Peyer's patch (tissue), 4 donors: ENCODE data around the gene PON3. TPM values are rescaled to one million over a fixed set of nuclear protein-coding genes. Genes with fewer than 3 reads are reported as not detected.
"Not testable (repeated sequence)": the region's sequence is repeated elsewhere in the genome, so short reads cannot be mapped to it uniquely, and the experiment has no call there.

ENCODE experiments used
- DNase-seq, 3 donors: peaks; one replicate each; pipeline ENCODE4 v3.0.0-alpha.2; 2017 to 2019
- H3K27ac ChIP-seq, 4 donors: fragments of 200-600 bp; sonication (generic); one replicate each; pipeline ENCODE4 v1.5.1; 2016 to 2019
- H3K27me3 ChIP-seq, 2 donors: fragments of 200-600 bp; sonication (generic); one replicate each; pipeline ENCODE4 v1.5.1; 2019
- H3K36me3 ChIP-seq, 3 donors: fragments of 200-600 bp; sonication (generic); one replicate each; pipeline ENCODE4 v1.5.1; 2016 to 2019
- H3K4me1 ChIP-seq, 4 donors: fragments of 200-600 bp; sonication (generic); one replicate each; pipeline ENCODE4 v1.5.1; 2016 to 2019
- H3K4me3 ChIP-seq, 4 donors: fragments of 200-600 bp; sonication (generic); 1 replicate in 3 of 4; 2 replicates in 1 of 4; pipeline ENCODE4 v1.5.1; 2016 to 2019; ENCODE audit warnings: mild to moderate bottlenecking in 1 of 4
- H3K9me3 ChIP-seq, 4 donors: fragments of 200-600 bp; sonication (generic); one replicate each; pipeline ENCODE4 v1.5.1; 2016 to 2019; ENCODE audit warnings: mild to moderate bottlenecking in 1 of 4
- POLR2A ChIP-seq, 2 donors: fragments of 450-650 bp; IDR thresholded peaks; one replicate each; pipeline ENCODE4 v1.5.1; 2017; ENCODE audit warnings: antibody characterized with exemption in 2 of 2, mild to moderate bottlenecking in 2 of 2, moderate library complexity in 2 of 2
- total RNA-seq, 4 donors: library from RNA; depleted of rRNA; stranded (reverse); fragments of >200 nt; gene quantifications; one replicate each; pipeline ENCODE4 v1.1.0, GENCODE V29; 2016
- TF ChIP-seq, protein P1 (sequence below), 6 experiments: fragments of 450-650 bp in 4 of 6; fragments of 200-600 bp in 2 of 6; sonication (generic) in 1 of 6; IDR thresholded peaks; one replicate each; pipeline ENCODE4 v1.5.1; 2017 to 2019; ENCODE audit warnings: antibody characterized with exemption in 6 of 6, mild to moderate bottlenecking in 3 of 6, moderate library complexity in 1 of 6

PON3 gene
- total RNA-seq, 4 donors from 2014 or later: 2.9 to 9.1 (median 5.5) TPM; not detected in 1

DNA sequence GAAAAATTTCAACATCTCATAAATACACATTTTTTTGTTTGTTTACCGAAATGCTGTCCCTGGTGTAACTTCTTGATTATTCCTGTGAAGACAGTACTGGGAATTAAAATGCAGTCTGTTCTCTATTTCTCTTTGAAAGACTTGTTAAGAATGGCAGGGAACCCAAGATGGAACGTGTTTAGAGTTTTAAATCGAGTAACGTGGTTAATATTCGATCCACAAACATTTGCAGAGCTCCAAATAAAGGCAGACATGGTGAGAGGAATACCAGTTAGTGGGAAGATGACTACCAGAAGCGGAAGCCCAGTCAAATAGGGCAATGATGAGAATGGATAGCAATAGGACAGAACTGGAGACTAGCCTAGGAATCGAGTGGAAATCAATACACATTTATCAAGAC is 6.7 kb downstream of the PON3 start:
- Histone ChIP-seq H3K4me3 (no peak overlapping the region), H3K27me3 (no peaks in the 10 kb centered on the region), H3K27ac (no peak overlapping the region), H3K4me1 (no peaks in the 10 kb centered on the region), H3K9me3 (no peaks in the 10 kb centered on the region), H3K36me3 (no peaks in the 10 kb centered on the region)
- TF ChIP-seq POLR2A (IDR thresholded peaks at IDR 0.05): no peak
- TF ChIP-seq, protein P1, sequence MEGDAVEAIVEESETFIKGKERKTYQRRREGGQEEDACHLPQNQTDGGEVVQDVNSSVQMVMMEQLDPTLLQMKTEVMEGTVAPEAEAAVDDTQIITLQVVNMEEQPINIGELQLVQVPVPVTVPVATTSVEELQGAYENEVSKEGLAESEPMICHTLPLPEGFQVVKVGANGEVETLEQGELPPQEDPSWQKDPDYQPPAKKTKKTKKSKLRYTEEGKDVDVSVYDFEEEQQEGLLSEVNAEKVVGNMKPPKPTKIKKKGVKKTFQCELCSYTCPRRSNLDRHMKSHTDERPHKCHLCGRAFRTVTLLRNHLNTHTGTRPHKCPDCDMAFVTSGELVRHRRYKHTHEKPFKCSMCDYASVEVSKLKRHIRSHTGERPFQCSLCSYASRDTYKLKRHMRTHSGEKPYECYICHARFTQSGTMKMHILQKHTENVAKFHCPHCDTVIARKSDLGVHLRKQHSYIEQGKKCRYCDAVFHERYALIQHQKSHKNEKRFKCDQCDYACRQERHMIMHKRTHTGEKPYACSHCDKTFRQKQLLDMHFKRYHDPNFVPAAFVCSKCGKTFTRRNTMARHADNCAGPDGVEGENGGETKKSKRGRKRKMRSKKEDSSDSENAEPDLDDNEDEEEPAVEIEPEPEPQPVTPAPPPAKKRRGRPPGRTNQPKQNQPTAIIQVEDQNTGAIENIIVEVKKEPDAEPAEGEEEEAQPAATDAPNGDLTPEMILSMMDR (IDR thresholded peaks at IDR 0.05): no peak
- DNase-seq: no peak

DNA sequence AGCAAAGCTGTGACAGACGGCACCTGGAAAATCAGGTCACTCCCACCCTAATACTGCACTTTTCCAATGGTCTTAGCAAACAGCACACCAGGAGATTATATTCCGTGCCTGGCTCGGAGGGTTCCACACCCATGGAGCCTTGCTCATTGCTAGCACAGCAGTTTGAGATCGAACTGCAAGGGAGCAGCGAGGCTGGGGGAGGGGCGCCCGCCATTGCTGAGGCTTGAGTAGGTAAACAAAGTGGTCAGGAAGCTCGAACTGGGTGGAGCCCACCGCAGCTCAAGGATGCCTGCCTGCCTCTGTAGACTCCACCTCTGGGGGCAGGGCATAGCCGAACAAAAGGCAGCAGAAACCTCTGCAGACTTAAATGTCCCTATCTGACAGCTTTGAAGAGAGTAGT is 16.7 kb downstream of the PON3 start:
- not testable (repeated sequence) for H3K4me1 ChIP-seq, H3K9me3 ChIP-seq, H3K36me3 ChIP-seq, H3K27me3 ChIP-seq, H3K4me3 ChIP-seq, H3K27ac ChIP-seq, DNase-seq

DNA sequence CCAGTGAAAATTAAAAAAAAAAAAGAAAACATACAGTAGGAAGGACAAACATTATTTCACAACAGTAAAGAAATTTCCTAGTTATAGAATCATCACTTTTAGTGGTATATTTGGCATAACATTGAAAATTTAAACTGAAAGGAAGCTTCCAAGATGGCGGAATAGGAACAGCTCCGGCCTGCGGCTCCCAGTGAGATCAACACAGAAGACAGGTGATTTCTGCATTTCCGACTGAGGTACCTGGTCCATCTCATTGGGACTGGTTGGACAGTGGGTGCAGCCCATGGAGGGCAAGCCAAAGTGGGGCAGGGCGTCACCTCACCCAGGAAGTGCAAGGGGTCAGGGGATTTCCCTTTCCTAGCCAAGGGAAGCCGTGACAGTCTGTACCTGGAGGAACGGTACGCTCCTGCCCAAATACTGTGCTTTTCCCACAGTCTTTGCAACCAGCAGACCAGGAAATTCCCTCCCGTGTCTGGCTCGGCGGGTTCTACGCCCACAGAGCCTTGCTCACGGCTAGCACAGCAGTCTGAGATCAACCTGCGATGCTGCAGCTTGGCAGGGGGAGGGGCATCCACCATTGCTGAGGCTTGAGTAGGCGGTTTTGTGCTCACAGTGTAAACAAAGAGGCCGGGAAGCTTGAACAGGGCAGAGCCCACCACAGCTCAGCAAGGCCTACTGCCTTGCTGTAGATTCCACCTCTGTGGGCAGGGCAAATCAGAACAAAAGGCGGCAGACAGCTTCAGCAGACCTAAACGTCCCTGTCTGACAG is 19.4 kb downstream of the PON3 start:
- H3K4me3 ChIP-seq: no peak overlapping the region
- no peaks in the 10 kb centered on the region for H3K36me3 ChIP-seq
- H3K27me3 ChIP-seq: no peaks in the 10 kb centered on the region
- no peaks in the 10 kb centered on the region for H3K4me1 ChIP-seq
- TF ChIP-seq POLR2A (IDR thresholded peaks at IDR 0.05): no peak
- TF ChIP-seq, protein P1 (IDR thresholded peaks at IDR 0.05): no peak
- DNase-seq: no peak
- no peak overlapping the region for H3K27ac ChIP-seq
- H3K9me3 ChIP-seq: peaks cover 0 to 4% (median 0%) of the 10 kb centered on the region in 4 donors

- Histone ChIP-seq H3K4me1 (no peaks in the 10 kb centered on the region), H3K27me3 (no peaks in the 10 kb centered on the region), H3K27ac (no peak overlapping the region), H3K4me3 (no peak overlapping the region), H3K36me3 (no peaks in the 10 kb centered on the region), H3K9me3 (peaks cover 0 to 4% (median 0%) of the 10 kb centered on the region in 4 donors)
- TF ChIP-seq POLR2A (IDR thresholded peaks at IDR 0.05): no peak
- TF ChIP-seq, protein P1 (IDR thresholded peaks at IDR 0.05): no peak
- DNase-seq: no peak
These were observed 20.5 kb downstream of the PON3 start for GRCh38 chr7:95375591-95376257.

- Histone ChIP-seq H3K27me3 (no peaks in the 10 kb centered on the region), H3K4me3 (no peak overlapping the region), H3K36me3 (no peaks in the 10 kb centered on the region), H3K9me3 (no peaks in the 10 kb centered on the region), H3K4me1 (no peaks in the 10 kb centered on the region), H3K27ac (no peak overlapping the region)
- TF ChIP-seq, protein P1 (IDR thresholded peaks at IDR 0.05): no peak
- TF ChIP-seq POLR2A (IDR thresholded peaks at IDR 0.05): no peak
- DNase-seq: no peak
These were observed 22.9 kb downstream of the PON3 start for GRCh38 chr7:95373323-95373722.

DNA sequence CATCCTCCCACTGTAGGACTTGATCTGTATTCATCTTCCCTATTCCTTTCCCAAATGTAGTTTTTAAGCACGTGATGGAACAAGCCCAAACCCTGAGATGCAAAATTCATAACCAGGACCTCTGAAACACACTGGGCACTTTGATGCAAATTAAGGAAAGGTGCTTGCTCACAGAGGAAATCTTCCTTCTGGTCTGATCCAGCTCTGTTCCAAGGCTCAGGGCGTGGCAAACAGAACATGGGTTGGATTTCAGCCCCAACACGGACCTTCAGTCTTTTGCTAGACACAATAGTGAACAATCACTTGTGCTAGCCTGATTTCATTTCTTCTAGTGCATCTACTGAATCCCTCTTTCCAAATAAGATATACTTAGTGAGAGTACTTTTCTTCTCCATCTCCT is 27.9 kb downstream of the PON3 start:
- no peaks in the 10 kb centered on the region for H3K4me1 ChIP-seq
- no peaks in the 10 kb centered on the region for H3K27me3 ChIP-seq
- no peaks in the 10 kb centered on the region for H3K36me3 ChIP-seq
- no peak overlapping the region for H3K4me3 ChIP-seq
- H3K9me3 ChIP-seq: no peaks in the 10 kb centered on the region
- no peak for DNase-seq
- H3K27ac ChIP-seq: no peak overlapping the region
- TF ChIP-seq POLR2A (IDR thresholded peaks at IDR 0.05): no peak
- TF ChIP-seq, protein P1 (IDR thresholded peaks at IDR 0.05): no peak
